ENCODE measurements around the gene HSBP1L1. TPM values are rescaled to one million over a fixed set of nuclear protein-coding genes. Genes with fewer than 3 reads are reported as not detected.

HSBP1L1 gene
- total RNA-seq, 1 experiment from 2014 or later = 26.2 TPM

DNA sequence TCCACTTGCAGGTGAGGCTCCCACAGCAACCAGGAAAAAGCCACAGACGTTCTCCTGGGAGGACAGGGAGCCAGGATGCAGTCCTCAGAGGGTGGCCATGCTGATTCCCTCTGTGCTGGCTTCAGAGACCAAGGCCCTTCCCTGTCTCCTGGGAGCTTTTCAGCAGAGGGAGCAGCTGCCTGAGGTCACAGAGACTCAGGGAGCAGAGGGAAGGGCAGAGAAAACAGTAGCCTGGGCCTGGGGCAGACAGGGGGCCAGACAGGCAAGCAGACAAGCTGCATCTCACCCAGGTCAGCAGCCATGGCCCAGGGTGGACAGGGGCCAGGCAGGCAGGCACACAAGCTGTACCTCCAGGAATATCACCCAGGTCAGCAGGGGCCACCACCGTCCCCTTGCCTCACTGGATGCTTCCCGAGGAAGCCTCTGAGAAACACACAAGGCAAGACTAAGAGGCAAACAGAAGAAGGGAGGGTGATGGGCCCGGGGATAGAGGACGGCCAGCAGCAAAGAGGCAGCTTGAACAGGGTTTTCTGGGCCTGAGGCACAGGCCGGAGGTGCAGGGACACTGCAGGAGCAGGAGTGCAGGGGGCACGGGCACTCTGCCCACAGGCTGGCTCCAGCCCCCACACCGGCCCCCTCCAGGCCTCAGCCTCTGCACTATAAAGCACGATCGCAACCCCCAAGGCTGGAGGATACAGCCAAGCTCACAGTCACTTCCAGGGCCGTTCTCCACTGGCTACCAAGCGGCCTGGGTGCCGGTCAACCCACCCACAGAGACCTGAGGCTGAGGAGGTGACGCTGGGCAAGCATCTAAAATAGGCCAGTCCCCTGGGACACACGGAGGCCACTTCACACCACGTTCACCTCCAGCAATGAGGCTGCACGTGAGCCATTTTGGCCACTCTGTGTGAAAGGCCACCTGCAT is 19.1 kb upstream of the HSBP1L1 start:
- no peak for DNase-seq (ENCODE audit: low spot score)

DNA sequence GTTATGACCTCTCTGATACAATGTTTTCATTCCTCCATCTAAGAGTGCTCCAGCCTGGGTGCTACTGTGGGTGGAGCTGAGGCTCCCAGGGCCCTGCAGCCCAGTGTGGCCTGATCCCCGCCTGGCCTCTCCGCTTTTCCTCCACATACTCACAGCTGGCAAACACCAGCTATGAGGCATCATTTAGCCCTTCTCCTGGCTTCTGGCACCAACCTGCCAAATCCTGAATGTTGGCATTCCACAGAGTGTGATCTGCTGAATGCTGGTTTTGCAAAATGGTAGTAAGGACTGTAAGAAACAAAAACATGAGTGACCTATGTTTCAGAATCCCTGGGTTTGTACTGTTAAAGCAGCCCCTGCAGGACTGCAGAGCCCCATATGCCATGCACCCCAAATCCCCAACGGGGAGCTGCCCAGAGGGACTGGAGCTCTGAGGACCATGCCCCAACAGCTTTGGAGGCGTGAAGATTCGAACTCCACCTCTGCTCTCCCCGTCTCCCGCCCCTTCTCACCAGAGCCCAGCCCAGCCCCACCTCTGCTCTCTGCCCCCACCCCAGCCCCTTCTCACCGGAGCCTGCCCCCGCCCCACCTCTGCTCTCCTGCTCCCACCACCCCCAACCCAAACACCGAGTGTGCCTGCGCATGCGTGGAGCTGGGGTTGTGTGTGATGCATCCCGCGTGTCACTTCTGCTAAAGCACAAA is 17.2 kb upstream of the HSBP1L1 start:
- DNase-seq (ENCODE audit: low spot score) = no peak

DNA sequence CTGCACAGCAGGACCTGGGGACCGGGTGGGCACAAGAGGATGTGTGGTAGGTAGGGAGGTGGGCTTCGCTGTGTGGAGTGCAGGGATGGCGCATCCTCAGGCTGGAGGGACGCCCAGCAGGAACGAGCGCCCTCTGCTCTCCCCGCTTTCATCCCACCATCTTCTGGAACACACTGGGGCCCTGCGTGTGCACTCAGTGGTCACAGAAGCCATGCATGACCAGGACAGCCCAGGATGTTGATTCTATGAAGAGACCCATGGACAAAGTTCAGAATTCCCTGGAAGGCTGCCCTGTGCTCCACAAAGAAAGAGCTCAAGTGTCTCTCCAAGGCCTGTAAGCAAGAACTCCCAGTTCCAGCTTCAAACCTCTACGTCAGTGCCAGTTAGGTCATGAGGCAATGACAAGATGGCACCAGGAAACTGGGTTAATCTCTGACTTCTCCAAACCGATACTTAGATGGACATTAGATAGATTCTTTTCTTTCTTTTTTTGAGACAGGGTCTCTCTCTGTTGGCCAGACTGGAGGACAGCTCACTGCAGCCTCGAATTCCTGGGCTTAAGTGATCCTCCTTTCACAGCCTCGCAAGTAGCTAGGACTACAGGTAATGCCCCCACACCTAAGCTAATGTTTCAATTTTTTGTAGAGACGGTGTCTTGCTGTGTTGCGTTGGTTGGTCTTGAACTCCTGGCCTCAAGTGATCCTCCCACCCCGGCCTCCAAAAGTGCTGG is 16.4 kb upstream of the HSBP1L1 start:
- no peak for DNase-seq (ENCODE audit: low spot score)

DNA sequence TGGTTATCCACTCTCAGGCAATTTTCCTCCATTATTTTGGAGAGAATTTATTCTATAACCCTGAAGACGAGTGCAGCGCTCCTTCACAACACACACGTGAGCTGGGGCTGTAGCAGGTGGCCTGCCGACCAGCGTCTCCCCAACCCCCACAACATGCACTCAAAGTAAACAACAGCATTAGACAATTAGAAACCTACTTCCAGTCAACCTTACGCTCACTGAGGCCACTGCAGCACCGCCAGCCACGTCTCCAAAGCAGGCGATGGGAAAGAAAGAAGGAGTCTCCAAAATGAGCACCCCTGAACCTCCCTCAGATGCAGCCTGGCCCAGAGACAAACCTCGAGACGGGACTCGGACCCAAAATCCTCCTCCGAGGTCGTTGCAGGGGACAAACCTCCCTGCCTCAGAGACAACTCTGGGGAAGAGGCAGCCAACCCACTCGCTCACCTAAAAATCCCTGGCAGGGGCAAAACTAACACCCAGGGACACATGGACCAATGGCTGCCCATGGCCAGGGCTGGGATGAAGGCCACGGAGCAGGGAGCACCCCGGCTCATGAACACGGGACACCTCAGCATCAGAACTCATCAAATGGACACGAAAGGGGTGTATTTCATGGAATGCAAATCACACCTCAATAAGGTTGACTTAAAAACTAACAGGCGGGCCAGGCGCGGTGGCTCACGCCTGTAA is 15.6 kb upstream of the HSBP1L1 start:
- DNase-seq (ENCODE audit: low spot score) = no peak

DNA sequence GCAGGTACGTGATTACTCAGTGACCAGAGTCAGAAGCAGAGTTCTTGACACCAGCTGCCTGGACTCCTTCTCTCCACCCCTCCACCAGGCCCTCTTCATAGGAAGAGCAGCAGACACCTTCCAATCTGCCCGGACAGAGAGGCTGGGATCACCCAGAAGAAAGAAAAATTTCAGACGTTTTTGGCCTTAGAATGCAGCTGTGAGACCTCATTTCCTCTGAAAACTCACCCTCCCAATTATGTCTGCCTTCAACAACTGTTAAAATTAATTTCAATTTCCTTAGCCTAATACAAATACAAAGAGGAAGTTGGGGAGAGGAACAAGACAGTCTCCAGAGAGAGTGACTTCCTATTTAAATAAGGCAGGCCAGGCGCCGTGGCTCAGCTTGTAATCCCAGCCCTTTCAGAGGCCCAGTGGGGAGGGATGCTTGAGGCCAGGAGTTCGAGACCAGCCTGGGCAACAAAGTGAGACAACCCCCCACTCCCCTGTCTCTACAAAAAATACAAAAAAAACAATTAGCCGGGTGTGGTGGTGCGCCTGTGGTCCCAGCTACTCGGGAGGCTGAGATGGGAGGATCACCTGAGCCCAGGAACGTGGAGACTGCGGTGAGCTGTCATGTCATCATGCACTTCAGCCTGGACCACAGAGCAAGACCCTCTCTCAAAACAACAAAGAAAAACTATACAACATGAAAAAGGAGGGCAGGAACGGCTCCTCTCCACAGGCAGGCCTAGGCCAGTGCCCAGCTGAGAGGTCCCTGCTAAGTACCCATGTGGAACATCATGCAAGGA is 14.6 kb upstream of the HSBP1L1 start:
- no peak for DNase-seq (ENCODE audit: low spot score)

DNA sequence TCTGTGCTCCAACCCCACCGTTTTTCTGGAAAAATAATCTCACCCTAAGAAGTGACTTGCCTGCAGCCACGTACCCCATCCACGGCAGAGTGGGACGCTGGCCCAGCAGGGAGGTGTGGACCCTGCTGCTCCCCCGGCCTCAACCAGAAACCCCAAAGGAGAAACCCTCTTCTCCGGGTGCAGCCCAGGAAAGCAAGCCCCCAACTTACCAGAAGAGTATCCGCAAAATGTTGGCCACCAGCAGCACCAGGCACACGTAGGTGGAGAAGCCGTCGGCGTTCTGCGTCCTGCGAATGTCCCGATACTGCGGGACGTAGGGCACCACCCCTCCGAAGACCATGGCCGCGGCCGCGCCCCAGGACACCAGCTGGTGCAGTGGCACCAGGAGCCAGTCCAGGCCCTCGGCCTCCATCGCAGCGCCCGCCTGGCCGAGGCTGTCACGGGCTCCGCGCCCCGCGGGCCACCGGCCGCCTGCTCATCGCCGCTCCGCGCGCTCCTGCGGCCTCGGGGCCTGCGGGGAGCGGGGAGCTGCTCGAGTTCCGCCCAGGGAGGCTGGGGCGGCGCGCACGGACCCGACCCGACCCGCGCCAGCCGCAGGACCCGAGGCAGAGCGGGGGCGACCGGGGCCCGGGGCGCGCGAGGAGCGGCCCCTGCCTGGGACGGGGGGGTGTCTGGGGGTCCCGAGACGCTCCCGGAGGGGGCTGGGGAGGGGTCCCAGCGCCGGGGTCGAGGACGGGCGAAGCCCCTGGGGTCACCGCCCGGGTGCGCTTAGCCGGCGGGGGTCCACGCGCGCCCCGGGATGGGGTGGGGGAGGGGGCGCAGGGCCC is 13.7 kb upstream of the HSBP1L1 start:
- DNase-seq (ENCODE audit: low spot score) = no peak

DNA sequence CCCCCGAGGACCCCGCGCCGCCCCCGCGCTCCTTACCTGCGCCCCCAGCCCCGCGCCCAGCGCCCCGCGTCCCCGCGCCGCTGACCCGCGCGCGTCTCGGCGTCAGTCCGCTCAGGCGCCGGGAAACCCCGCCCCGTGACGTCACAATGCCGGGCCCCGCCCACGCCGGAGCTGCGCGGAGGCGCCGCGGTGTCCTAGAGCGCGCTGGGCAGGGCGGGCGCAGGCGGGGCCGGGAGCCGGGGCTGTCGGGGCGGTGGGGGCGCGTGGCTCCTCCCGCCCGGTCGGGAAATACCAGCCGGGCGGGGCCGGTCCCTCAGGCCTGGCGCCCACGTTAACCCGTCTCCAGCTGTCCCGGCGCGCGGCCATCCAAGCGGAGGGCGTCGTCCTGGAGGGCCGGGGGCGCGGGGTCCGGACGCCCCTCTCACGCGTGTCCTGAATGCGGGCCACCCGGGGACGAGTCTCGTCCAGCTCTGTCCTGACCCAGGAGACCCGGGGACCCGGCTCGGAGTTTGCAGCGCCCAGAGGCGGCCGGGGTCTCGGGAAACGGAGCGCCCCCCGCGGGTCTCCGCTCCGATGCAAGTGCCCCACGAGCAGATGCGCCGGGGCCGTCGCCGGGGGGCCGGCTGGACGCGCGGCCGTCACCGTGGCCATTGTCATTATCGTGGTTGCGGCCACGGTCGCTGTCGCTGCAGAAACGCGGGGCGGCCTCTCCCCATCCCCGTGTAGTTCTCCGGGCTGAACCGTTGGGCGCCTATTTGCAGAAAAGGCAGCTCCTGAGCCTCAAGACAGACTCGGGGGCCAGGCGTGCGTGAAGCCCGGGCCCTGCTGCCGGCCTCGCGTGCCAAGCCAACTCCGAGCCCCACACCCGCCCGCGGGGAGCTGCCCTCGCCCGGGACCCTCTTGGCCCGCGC is 12.6 kb upstream of the HSBP1L1 start, which contains the start of gene SLC66A2:
SLC66A2 (minus strand) TSS at position 109 of the 911 bp plus-strand sequence. CDS start 727 bp downstream, outside the sequence.
- DNase-seq (ENCODE audit: low spot score) = peak; percentile 76

DNA sequence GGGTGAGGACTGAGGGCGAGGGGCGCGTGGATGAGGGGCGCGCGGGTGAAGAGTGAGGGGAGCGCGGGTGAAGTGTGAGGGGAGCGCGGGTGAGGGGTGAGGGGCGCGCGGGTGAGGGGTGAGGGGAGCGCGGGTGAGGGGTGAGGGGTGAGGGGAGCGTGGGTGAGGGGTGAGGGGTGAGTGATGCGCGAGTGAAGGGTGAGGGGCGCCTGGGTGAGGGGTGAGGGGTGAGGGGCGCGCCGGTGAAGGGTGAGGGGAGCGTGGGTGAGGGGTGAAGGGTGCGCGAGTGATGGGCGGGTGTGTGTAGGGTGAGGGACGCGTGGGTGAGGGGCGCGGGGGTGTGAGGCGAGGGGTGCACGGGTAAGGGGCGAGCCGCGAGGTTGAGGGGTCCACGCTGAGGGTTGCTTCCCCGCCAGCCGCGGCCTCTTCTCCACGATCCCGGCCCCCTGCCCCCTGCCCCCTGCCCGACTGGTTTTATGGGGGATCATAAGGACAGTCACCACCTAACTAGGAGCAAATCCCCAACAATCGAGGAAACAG is 11.9 kb upstream of the HSBP1L1 start:
- no peak for DNase-seq (ENCODE audit: low spot score)

DNA sequence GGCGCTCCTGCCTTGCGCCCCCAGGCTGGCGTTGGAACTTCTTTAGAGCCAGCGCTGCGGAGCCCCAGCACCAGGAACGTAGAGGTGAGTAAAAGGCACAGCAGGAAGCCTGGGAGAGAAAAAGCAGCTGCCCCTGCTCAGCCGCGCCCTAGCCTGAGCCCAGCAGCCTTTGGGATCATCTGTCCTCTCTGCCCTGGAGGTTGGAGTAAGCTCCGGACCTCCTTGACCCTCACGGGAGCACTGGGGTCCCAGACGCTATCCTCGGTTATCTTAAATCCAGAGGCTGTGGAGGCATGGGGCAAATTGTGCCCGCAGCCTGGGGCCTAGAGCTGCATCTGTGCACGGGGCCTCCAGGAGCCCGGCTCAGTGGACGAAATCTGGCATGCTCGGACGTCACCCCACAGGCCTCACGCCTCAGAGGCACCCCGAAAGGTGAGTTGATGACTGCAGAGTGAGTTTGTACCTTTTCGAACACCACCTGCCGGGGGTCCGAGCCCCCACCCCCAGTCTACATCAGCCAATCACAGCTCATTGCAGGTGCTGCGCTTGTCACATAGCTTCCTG is 11.4 kb upstream of the HSBP1L1 start:
- DNase-seq (ENCODE audit: low spot score) = no peak

DNA sequence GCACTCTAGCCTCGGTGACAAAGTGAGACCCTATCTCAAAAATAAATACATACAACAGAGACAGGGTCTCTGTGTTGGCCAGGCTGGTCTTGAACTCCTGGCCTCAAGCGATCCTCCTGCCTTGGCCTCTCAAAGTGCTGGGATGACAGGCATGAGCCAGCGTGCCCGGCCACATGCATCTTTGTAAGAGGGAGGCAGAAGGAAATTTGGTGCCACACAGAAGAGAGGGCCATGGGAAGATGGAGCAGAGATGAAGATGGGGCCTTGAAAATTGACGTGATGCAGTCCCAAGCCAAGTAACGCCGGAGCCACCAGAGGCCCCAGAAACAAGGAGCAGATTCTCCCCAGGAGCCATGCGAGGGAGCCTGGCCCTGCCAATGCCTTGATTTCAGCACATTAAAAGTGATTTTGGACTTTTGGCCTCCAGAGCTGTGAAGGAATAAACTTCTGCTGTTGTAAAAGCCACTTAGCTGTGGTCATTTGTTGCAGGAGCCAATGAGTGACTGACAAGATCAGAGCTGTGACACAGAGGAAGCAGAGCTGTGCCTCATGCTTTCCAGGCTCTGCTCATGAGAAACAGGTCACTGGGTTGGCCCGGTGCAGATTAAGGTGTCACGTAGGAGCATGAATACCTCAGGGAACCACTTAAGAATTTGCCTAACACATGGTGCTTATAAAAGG is 10.3 kb upstream of the HSBP1L1 start:
- DNase-seq (ENCODE audit: low spot score) = no peak

DNA sequence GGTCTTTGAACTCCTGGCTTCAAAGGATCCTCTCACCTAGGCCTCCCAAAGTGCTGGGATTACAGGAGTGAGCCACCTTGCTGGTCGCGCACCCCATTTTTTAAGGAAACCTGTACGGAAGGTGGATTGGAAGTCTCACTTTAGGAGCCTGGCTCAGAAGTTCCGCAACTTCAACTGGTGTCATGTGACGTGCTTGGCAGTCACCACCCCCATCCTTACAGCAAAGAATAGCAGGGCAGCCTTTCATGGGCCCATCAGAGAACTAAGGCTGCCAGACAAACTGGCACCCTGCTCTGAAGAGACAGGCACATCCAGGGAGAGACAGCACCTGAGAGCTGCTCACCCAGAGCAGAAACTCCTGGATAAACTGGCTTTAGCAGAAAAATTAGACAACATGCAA is 9.7 kb upstream of the HSBP1L1 start:
- no peak for DNase-seq (ENCODE audit: low spot score)

DNA sequence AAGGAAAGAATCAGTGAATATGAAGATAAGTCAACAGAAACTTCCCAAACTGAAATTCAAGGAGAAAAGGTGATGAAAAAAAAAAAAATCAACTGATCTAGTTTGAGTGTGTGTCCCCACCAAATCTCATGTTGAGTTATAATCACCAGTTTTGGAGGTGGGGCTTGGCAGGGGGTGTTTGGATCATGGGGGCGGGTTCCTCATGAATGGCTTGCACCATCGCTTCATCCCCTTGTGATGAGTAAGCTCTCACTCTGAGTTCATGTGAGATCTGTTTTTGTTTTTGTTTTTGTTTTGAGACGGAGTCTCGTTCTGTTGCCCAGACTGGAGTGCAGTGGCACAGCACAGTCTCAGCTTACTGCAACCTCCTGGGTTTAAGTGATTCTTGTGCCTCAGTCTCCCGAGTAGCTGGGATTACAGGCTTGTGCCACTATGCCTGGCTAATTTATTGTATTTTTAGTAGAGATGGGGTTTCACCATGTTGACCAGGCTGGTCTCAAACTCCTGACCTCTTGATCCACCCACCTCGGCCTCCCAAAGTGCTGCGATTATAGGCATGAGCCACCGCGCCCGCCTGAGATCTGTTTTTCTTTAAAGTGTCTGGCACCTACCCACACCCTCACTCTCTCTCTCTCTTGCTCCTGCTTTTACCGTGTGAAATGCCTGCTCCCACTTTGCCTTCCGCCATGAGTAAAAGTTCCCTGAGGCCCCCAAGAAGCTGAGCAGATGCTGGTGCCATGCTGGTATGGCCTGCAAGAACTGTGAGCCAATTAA is 9.0 kb upstream of the HSBP1L1 start:
- no peak for DNase-seq (ENCODE audit: low spot score)

DNA sequence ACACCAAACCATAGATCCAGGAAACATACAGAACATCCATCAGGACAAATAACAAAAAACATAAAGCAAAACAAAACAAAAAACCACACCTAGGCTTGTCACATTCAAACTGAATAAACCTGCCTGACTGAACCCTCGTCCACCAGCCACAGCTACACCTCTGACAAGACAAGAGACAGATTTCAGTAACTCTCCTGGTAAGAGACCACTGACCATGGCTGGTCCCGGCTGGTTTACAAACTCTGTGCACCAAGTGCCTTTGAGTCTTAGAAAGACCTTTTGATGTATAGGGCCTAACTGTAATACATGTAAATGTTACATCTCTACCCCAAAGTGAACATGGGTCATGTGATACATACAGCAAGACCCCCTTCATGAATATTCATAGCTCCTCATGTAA is 8.2 kb upstream of the HSBP1L1 start:
- DNase-seq (ENCODE audit: low spot score) = no peak

DNA sequence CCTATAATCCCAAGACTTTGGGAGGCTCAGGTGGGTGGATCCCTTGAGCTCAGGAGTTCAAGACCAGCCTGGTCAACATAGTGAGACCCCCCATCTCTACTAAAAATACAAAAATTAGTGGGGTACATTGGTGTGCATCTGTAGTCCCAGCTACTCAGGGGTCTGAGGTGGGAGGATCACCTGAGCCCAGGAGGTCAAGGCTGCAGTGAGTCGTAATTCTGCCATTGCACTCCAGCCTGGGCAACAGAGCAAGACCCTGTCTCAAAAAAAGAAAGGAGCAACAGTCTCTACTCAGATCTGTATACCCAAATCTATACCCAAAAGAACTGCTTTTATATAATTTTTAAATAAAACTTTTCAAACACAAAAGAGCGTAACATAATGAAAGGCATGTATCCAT is 5.5 kb upstream of the HSBP1L1 start:
- DNase-seq (ENCODE audit: low spot score) = no peak

DNA sequence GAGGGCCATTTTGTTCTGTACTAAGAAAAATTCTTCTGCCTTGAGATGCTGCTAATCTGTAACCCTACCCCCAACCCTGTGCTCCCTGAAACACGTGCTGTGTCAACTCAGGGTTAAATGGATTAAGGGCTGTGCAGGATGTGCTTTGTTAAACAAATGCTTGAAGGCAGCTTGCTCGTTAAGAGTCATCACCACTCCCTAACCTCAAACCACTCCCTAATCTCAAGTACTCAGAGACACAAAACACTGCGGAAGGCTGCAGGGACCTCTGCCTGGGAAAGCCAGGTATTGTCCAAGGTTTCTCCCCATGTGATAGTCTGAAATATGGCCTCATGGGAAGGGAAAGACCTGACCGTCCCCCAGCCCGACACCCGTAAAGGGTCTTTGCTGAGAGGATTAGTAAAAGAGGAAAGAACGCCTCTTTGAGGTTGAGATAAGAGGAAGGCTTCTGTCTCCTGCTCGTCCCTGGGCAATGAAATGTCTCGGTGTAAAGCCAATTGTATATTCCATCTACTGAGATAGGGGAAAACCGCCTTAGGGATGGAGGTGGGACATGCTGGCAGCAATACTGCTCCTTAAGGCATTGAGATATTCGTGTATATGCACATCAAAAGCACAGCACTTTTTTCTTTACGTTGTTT is 4.2 kb upstream of the HSBP1L1 start:
- DNase-seq (ENCODE audit: low spot score) = peak; percentile 87

DNA sequence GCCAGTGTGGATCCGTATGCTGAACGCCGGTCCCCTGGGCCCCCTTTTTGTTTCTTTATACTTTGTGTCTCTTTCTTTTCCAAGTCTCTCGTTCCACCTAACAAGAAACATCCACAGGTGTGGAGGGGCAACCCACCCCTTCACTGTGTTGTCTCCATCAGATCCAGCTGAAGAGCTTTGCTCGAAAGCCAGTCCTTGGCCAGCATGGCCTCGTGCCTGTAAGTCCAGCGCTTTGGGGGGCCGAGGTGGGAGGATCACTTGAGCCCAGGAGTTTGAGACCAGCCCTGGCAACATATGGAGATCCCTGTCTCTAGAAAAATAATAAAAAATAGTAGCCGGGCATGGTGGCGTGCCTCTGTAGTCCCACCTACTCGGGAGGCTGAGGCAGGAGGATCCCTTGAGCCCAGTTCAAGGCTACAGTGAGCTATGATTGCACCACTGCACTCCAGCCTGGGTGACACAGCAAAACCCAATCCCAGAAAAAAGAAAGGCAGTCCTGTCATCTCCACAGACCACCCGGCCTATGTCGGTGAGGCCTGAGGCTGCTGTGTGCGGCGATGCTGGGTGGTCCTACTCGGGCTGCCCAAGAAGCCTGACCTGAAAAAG is 3.4 kb upstream of the HSBP1L1 start:
- no peak for DNase-seq (ENCODE audit: low spot score)

All from H4 (cell line).